ENCODE measurements around the gene VSTM5.

- TF ChIP-seq POLR2A (IDR thresholded peaks at IDR 0.05) = no peak
- TF ChIP-seq, protein P1, sequence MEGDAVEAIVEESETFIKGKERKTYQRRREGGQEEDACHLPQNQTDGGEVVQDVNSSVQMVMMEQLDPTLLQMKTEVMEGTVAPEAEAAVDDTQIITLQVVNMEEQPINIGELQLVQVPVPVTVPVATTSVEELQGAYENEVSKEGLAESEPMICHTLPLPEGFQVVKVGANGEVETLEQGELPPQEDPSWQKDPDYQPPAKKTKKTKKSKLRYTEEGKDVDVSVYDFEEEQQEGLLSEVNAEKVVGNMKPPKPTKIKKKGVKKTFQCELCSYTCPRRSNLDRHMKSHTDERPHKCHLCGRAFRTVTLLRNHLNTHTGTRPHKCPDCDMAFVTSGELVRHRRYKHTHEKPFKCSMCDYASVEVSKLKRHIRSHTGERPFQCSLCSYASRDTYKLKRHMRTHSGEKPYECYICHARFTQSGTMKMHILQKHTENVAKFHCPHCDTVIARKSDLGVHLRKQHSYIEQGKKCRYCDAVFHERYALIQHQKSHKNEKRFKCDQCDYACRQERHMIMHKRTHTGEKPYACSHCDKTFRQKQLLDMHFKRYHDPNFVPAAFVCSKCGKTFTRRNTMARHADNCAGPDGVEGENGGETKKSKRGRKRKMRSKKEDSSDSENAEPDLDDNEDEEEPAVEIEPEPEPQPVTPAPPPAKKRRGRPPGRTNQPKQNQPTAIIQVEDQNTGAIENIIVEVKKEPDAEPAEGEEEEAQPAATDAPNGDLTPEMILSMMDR (IDR thresholded peaks at IDR 0.05) = no peak
These were observed 17.6 kb downstream of the VSTM5 start for GRCh38 chr11:93832780-93833179.

All from stomach (tissue), 4 donors.